ENCODE measurements around the gene APOF. TPM values are rescaled to one million over a fixed set of nuclear protein-coding genes. Genes with fewer than 3 reads are reported as not detected.
A peak's percentile ranks its signal among the peaks of the same experiment; 100 is the strongest.

APOF gene
- total and polyA plus RNA-seq, 9 of the 15 experiments (the other 6 are each of a cell fraction or from before 2014, with no cell fraction given): 0.09 to 0.15 (median 0.12) TPM; not detected in 5

- peak; percentile 46; the same call in 1 of the 2 replicates for TF ChIP-seq HCFC1 (IDR thresholded peaks at IDR 0.05; ENCODE audit: low read depth, low read length)
- TF ChIP-seq JUNB (CRISPR knock-in tag; conservative IDR thresholded peaks at IDR 0.05): no peak
- TF ChIP-seq RBM39 (optimal IDR thresholded peaks at IDR 0.05; ENCODE audit: low read depth, low read length): no peak
- no peak for TF ChIP-seq ZNF444 (CRISPR knock-in tag; IDR thresholded peaks at IDR 0.05)
- no peak for TF ChIP-seq TBL1XR1 (IDR thresholded peaks at IDR 0.05; ENCODE audit: low read length in 2 of 2)
- peak; percentile 43; the same call in 1 of the 2 replicates for TF ChIP-seq ELF1 (tag; IDR thresholded peaks at IDR 0.05)
- TF ChIP-seq HOMEZ (CRISPR knock-in tag; IDR thresholded peaks at IDR 0.05): no peak
- no peak for TF ChIP-seq TAL1 (IDR thresholded peaks at IDR 0.05)
- no peak; the same call in 1 of the 2 replicates for TF ChIP-seq ZNF239 (CRISPR knock-in tag; IDR thresholded peaks at IDR 0.05)
- peak; percentile 81 for TF ChIP-seq TAF1 (IDR thresholded peaks at IDR 0.05; ENCODE audit: control insufficient read depth, extremely low read depth, insufficient read depth, low read length, severe bottlenecking)
- TF ChIP-seq ATF6 (CRISPR knock-in tag; IDR thresholded peaks at IDR 0.05): peak; percentile 48; the same call in 1 of the 2 replicates
- TF ChIP-seq ZNF586 (CRISPR knock-in tag; conservative IDR thresholded peaks at IDR 0.05): no peak
- peak; percentile 66; the same call in 1 of the 2 replicates for TF ChIP-seq E2F3 (CRISPR knock-in tag; IDR thresholded peaks at IDR 0.05)
- no peak for TF ChIP-seq ATF3 (IDR thresholded peaks at IDR 0.05)
- TF ChIP-seq ATF3 (CRISPR knock-in tag; conservative IDR thresholded peaks at IDR 0.05): peak; percentile 23
- TF ChIP-seq SMARCE1 (IDR thresholded peaks at IDR 0.05): peak; percentile 37
- TF ChIP-seq ZFP91 (CRISPR knock-in tag; IDR thresholded peaks at IDR 0.05): no peak
Observed at GRCh38 chr12:56333679-56334489, 28.8 kb downstream of the APOF start, which contains the start of gene PAN2 (continued).

Data from K562 (cell line).